Astrocyte of the spinal cord (primary cell): ENCODE results near the gene SNX15.

ENCODE experiments used
- DNase-seq: peaks from one replicate; pipeline ENCODE4 v3.0.0; 2011; ENCODE audit warnings: low read depth, low spot score
- H3K4me3 ChIP-seq: 2 replicates; pipeline ENCODE4 v1.5.1; 2011; ENCODE audit warnings: low read depth, mild to moderate bottlenecking, low read length, moderate library complexity
- in situ Hi-C: cut with HindIII; loops from 2 replicates; pipeline ENCODE4 v1.10.0; 2017; ENCODE audit warnings: low sequenced_read_pairs
- TF ChIP-seq, protein P1 (sequence below): IDR thresholded peaks from 2 replicates; pipeline ENCODE4 v1.5.1; 2012; ENCODE audit warnings: low read depth, mild to moderate bottlenecking, low read length, inconsistent platforms

Gene SNX15

DNA sequence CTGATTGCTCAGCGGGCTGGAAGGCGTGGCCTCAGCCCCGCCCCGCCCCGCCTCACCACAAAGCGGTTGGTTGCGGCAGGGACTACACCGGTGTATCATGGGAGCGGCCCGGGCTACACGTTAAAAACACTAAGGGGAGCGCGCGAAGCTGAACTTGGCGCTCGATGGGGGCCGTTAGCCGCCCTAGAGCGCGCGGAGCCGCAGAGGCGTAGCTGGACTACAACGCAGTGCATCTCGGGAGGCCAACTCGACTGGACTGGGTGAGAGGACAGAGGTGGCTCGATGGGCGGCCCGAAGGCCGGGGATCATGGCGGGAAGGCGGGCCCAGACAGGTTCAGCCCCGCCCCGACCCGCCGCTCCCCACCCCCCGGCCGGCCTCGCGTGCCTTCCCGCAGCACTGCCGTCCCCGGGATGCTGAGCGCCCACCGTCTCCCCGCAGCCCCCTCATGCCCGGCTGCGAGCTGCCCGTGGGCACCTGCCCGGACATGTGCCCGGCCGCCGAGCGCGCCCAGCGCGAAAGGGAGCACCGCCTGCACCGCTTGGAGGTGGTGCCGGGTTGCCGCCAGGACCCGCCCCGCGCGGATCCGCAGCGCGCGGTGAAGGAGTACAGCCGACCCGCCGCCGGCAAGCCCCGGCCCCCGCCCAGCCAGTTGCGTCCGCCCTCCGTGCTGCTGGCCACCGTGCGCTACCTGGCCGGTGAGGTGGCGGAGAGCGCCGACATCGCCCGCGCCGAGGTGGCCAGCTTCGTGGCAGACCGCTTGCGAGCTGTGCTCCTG lies 13.8 kb downstream of the SNX15 start, which contains the start of gene SAC3D1:
Gene SAC3D1, plus strand, starts transcription at position 364 of the 776 bp plus-strand sequence. Its CDS starts 83 bp downstream, at position 447.
- peak within 1 kb of the TSS; percentile 57 for H3K4me3 ChIP-seq
- DNase-seq: peak; percentile 96
- in situ Hi-C loops: no loop called here
- TF ChIP-seq, protein P1, sequence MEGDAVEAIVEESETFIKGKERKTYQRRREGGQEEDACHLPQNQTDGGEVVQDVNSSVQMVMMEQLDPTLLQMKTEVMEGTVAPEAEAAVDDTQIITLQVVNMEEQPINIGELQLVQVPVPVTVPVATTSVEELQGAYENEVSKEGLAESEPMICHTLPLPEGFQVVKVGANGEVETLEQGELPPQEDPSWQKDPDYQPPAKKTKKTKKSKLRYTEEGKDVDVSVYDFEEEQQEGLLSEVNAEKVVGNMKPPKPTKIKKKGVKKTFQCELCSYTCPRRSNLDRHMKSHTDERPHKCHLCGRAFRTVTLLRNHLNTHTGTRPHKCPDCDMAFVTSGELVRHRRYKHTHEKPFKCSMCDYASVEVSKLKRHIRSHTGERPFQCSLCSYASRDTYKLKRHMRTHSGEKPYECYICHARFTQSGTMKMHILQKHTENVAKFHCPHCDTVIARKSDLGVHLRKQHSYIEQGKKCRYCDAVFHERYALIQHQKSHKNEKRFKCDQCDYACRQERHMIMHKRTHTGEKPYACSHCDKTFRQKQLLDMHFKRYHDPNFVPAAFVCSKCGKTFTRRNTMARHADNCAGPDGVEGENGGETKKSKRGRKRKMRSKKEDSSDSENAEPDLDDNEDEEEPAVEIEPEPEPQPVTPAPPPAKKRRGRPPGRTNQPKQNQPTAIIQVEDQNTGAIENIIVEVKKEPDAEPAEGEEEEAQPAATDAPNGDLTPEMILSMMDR: no peak

DNA sequence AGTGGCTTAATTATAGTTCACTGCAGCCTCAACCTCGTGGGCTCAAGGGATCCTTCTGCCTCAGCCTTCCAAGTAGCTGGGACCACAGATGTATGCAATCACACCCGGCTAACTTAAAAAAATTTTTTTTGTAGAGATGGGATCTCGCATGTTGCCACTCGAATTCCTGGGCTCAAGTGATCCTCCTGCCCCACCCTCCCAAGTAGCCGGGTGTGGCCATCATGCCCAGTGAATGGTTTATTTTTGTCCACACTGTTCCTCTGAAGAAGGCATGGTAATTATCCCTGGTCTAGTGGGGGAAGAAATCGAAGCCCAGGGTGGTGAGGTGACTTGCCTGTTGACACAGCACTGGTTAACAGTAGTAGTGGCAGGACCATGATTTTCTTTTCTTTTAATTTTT lies 15.7 kb downstream of the SNX15 start:
- H3K4me3 ChIP-seq: no peak overlapping the region
- in situ Hi-C loops: no loop called here
- TF ChIP-seq, protein P1: no peak
- no peak for DNase-seq

DNA sequence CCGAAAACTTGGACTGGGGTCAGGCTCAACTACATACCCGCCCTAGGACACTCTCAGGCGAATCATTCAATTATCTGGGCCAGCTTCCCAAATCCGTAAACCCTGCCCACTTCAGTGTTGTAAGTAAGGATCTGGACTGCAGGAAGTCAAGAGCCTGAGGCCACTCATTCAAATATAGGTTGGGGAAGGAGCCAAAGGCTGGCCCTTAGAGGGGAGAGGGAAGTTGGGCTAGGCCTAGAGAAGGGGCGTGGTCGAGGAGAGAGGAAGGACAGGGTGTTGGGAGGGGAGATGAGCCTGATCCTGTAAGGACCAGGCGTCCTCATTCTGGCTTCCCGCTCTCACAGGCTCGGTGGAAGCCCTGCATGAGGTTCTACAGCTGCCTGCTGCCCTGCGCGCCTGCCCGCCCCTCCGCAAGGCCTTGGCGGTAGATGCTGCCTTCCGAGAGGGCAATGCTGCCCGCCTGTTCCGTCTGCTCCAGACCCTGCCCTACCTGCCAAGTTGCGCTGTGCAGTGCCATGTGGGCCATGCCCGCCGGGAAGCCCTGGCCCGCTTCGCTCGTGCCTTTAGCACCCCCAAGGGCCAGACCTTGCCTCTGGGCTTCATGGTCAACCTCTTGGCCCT lies 16.8 kb downstream of the SNX15 start:
- H3K4me3 ChIP-seq: no peak overlapping the region
- in situ Hi-C loops: no loop called here
- TF ChIP-seq, protein P1: no peak
- no peak for DNase-seq

DNA sequence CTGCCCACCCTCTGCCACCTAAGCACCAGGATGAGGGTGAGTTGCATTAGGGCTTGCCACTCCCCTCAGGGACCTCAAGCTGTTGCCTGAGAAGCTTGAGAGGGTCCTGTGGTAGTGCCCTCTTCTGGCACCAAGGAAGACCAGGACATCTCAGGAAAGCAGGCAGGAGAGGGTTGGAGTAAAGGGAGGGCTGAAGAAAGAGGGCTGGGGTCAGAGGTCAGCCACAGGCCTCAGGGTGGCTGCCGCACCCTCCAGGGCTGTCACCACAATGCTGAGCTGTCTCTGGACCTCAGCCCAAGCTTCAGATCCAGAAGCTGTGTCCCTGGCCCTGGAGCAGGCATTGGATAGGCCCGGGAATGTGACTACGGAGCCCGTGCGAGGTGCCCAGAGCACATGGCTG lies 17.8 kb downstream of the SNX15 start:
- no peak for DNase-seq
- no peak overlapping the region for H3K4me3 ChIP-seq
- in situ Hi-C loops: no loop called here
- TF ChIP-seq, protein P1: no peak

DNA sequence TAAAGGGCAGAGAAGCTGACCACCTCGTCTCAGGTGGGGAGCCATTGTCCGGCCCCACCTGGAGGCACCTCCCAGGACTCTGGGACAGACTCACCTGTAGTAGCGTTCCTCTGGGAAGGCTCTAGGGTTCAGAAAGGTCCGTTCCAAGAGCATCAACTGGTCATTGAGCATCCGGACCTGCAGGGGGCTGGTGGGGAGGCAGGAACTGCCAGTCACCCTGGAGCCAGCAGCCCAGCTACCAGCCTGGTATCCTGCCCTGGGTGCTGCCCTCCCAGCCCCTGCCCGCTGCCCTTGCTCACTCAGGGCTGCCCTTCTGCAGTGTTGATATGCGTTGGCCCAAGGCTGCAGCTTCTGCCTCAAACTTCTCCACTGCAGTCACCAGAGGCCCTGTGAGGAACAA lies 18.5 kb downstream of the SNX15 start:
- DNase-seq: no peak
- H3K4me3 ChIP-seq: no peak overlapping the region
- in situ Hi-C loops: no loop called here
- TF ChIP-seq, protein P1: no peak

DNA sequence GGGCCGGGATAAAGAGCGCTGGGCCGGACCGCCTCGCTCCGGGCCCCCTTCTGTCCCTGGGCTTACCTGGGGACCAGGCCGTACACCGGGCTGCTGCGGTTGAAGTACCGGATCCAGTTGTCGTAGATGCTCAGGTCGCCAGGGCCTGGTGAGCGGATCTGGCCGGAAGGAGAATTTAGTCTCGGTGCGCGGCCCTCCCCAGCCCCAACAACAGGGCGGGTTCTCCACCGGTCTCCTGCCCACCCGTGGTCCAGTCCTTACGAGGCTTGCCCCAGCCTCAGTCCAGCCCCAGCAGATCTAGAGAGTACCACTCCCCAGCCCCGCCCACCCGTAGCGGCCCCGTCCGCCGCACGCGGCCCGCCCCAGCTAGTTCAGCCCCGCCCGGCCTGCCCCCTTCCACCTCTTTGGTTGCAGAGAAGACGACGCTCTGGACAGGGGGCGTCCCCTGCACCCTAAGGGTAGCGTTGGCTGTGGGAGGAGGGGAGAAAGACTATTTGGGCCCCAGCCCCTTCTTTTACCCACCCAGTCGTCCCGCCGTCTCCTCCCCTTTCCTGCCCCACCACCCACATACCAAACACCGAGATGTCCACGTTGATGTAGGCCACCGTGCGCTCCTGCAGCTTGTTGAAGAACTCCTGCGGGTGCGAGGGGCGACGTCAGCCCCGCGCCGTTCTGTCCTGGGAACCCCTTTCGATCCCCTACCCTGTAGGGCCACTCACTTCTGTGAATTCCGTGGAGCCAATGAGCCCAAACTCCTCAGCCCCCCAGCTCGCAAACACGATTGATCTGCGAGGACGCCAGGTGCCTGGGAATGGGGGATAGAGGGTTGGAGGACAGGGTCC lies 20.6 kb downstream of the SNX15 start:
- in situ Hi-C loops: no loop called here
- peak overlapping the region; percentile 37 for H3K4me3 ChIP-seq
- no peak for DNase-seq
- TF ChIP-seq, protein P1: no peak
